Colonic mucosa (tissue), 4 donors: Measurements from ENCODE around the gene UTP18. TPM values are rescaled to one million over a fixed set of nuclear protein-coding genes. Genes with fewer than 3 reads are reported as not detected.
A peak's percentile ranks its signal among the peaks of the same experiment; 100 is the strongest.
"Not testable (repeated sequence)": the region's sequence is repeated elsewhere in the genome, so short reads cannot be mapped to it uniquely, and the experiment has no call there.

Experiments
- DNase-seq: peaks from one replicate; pipeline ENCODE4 v3.0.0-alpha.2; 2020
- H3K27ac ChIP-seq: fragments of 200-600 bp; one replicate; pipeline ENCODE4 v1.8.0; 2021
- H3K27me3 ChIP-seq: fragments of 200-600 bp; one replicate; pipeline ENCODE4 v1.8.0; 2021
- H3K36me3 ChIP-seq: fragments of 200-600 bp; one replicate; pipeline ENCODE4 v1.8.0; 2021
- H3K4me1 ChIP-seq: fragments of 200-600 bp; one replicate; pipeline ENCODE4 v1.8.0; 2021; ENCODE audit warnings: mild to moderate bottlenecking
- H3K4me3 ChIP-seq: fragments of 200-600 bp; one replicate; pipeline ENCODE4 v1.8.0; 2021
- H3K9ac ChIP-seq, 2 donors: one replicate each; pipeline ENCODE4 v1.7.0; 2013; ENCODE audit warnings: control low read depth in 2 of 2, low read depth in 2 of 2, low read length in 2 of 2
- H3K9me3 ChIP-seq: fragments of 200-600 bp; one replicate; pipeline ENCODE4 v1.8.0; 2021
- intact Hi-C: fragments of 100-400 bp; cut with DNase I; formaldehyde crosslinking; loops from one replicate; pipeline ENCODE4 v1.14.1; 2022
- total RNA-seq, 2 donors: library from RNA; stranded (reverse); fragmentation: NEBNext Ultra II Directional in 1 of 2; extraction: Animal tissue kit (Norgen Biotek cat#: 25700) in 1 of 2; gene quantifications; one replicate each; pipeline ENCODE4 v1.2.1, GENCODE V29; 2021
- TF ChIP-seq, protein P1 (sequence below): fragments of 200-600 bp; IDR thresholded peaks from one replicate; pipeline ENCODE4 v1.8.0; 2022; ENCODE audit warnings: antibody characterized with exemption, mild to moderate bottlenecking
- donor health status: healthy.
- donor health status: DM: no; HTN: no; CAD: no.
- donor health status: DM: no; HTN: no; CAD: no.

The UTP18 gene
- total RNA-seq, 2 donors from 2014 or later, result 20.0 to 30.9 TPM

DNA sequence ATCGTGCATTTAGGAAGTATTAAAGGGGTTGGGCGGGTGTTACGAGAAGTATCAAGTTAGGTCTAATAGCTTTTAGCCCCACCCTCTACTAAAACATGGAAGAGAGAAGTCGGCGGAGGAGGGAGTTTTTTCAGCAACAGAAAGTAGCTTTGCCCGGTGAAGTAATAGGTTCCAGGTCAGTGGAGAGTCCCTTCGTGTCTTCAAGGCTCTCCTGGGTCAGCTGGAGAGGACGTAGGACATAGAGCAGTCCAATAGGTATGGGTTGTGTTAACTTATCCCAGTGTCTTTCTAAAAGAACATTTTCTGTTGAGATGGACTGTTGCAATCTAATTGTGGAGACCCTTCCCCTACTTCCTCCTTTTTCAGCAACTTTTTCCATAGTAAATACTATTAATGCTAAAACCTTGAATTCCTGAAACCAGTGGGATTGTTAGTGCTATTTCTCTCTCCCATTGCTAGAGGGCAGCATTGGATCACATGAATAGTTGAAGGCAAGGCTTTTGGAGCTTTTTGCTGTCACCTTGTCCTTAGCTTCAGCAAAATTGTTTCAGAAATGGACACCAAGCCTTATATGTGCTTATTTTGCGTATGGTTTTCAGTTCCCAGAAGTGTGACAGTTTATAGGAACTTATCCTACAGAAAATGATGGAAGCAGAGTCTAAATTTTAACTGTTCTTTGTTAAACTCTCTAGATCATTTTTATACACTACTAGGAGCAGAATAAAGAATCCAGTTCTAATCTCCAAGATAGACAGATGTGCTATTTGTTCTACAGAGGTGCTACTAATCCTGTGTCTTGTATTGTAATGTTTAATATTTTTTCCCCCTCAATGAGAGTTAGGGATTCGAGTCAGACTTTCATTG is 38.4 kb downstream of the UTP18 start:
- TF ChIP-seq, protein P1, sequence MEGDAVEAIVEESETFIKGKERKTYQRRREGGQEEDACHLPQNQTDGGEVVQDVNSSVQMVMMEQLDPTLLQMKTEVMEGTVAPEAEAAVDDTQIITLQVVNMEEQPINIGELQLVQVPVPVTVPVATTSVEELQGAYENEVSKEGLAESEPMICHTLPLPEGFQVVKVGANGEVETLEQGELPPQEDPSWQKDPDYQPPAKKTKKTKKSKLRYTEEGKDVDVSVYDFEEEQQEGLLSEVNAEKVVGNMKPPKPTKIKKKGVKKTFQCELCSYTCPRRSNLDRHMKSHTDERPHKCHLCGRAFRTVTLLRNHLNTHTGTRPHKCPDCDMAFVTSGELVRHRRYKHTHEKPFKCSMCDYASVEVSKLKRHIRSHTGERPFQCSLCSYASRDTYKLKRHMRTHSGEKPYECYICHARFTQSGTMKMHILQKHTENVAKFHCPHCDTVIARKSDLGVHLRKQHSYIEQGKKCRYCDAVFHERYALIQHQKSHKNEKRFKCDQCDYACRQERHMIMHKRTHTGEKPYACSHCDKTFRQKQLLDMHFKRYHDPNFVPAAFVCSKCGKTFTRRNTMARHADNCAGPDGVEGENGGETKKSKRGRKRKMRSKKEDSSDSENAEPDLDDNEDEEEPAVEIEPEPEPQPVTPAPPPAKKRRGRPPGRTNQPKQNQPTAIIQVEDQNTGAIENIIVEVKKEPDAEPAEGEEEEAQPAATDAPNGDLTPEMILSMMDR, result peak; percentile 37
- DNase-seq, result no peak
- Histone ChIP-seq H3K9ac (no peak overlapping the region), H3K9me3 (no peaks in the 10 kb centered on the region), H3K36me3 (no peaks in the 10 kb centered on the region), H3K4me3 (no peak overlapping the region), H3K27me3 (no peaks in the 10 kb centered on the region), H3K4me1 (no peaks in the 10 kb centered on the region), H3K27ac (no peak overlapping the region)
- intact Hi-C loops, result loop anchor here (5.0 kb wide), 1 partner anchor 239 kb away; no protein-coding TSS in a partner anchor

GRCh38 chr17:51299859-51300258 is 39.5 kb downstream of the UTP18 start:
- no peaks in the 10 kb centered on the region for H3K27me3 ChIP-seq
- no peak overlapping the region for H3K9ac ChIP-seq
- TF ChIP-seq, protein P1, result no peak
- H3K4me3 ChIP-seq, result no peak overlapping the region
- no peaks in the 10 kb centered on the region for H3K9me3 ChIP-seq
- no peak for DNase-seq
- no peaks in the 10 kb centered on the region for H3K4me1 ChIP-seq
- intact Hi-C loops, result loop anchor here (5.0 kb wide), 1 partner anchor 237 kb away; no protein-coding TSS in a partner anchor
- no peak overlapping the region for H3K27ac ChIP-seq
- no peaks in the 10 kb centered on the region for H3K36me3 ChIP-seq

GRCh38 chr17:51305182-51305581 is 44.8 kb downstream of the UTP18 start:
- intact Hi-C loops, result no loop called here
- Histone ChIP-seq H3K36me3 (no peaks in the 10 kb centered on the region), H3K9me3 (no peaks in the 10 kb centered on the region), H3K4me3 (no peak overlapping the region), H3K9ac (no peak overlapping the region), H3K4me1 (no peaks in the 10 kb centered on the region), H3K27me3 (no peaks in the 10 kb centered on the region), H3K27ac (no peak overlapping the region)
- no peak for DNase-seq
- TF ChIP-seq, protein P1, result no peak

DNA sequence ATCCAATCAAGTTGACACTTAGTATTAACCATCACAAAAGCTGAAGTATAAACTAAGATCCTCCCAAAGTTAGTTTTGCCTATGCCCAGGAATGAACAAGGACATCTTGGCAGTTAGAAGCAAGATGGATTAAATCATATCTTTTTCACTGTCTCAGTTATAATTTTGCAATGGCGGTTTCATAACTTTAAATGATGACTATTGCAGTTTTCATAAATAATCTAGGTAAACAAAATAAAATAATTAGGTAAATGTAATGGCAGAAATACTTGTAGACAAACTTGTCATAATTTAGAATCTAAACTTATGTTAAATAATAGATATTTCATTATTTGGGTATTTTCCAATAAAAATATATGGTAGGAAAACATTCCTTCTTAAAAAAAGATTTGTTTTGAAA is 51.7 kb downstream of the UTP18 start:
- H3K36me3 ChIP-seq, result not testable (repeated sequence)

GRCh38 chr17:51319186-51319585 is 58.8 kb downstream of the UTP18 start:
- Histone ChIP-seq H3K4me1 (no peaks in the 10 kb centered on the region), H3K9me3 (no peaks in the 10 kb centered on the region), H3K27me3 (no peaks in the 10 kb centered on the region), H3K4me3 (no peak overlapping the region), H3K27ac (no peak overlapping the region), H3K9ac (no peak overlapping the region), H3K36me3 (no peaks in the 10 kb centered on the region)
- DNase-seq, result no peak
- TF ChIP-seq, protein P1, result no peak
- intact Hi-C loops, result no loop called here

More for the DNA sequence above, 51.7 kb downstream of the UTP18 start:
- DNase-seq, H3K27ac ChIP-seq, H3K4me1 ChIP-seq, H3K9ac ChIP-seq, intact Hi-C loops, H3K27me3 ChIP-seq, H3K4me3 ChIP-seq, H3K9me3 ChIP-seq: not testable (repeated sequence)
